Measurements from ENCODE around the gene XXYLT1.

XXYLT1 gene

GRCh38 chr3:195160908-195161434 lies 110.0 kb downstream of the XXYLT1 start:
- no peak for TF ChIP-seq CTCF (IDR thresholded peaks at IDR 0.05; ENCODE audit: insufficient read depth, low read depth, low read length, missing control alignments)
- no peak for DNase-seq (ENCODE audit: low read depth)
- H3K4me3 ChIP-seq (ENCODE audit: low read length), result no peak overlapping the region

GRCh38 chr3:195160257-195160898 lies 110.6 kb downstream of the XXYLT1 start:
- DNase-seq (ENCODE audit: low read depth), result peak; percentile 5
- H3K4me3 ChIP-seq (ENCODE audit: low read length), result no peak overlapping the region
- no peak for TF ChIP-seq CTCF (IDR thresholded peaks at IDR 0.05; ENCODE audit: insufficient read depth, low read depth, low read length, missing control alignments)

GRCh38 chr3:195159814-195160165 lies 111.2 kb downstream of the XXYLT1 start:
- no peak for TF ChIP-seq CTCF (IDR thresholded peaks at IDR 0.05; ENCODE audit: insufficient read depth, low read depth, low read length, missing control alignments)
- no peak for DNase-seq (ENCODE audit: low read depth)
- no peak overlapping the region for H3K4me3 ChIP-seq (ENCODE audit: low read length)

GRCh38 chr3:195159117-195159813 lies 111.7 kb downstream of the XXYLT1 start:
- no peak for TF ChIP-seq CTCF (IDR thresholded peaks at IDR 0.05; ENCODE audit: insufficient read depth, low read depth, low read length, missing control alignments)
- no peak overlapping the region for H3K4me3 ChIP-seq (ENCODE audit: low read length)
- DNase-seq (ENCODE audit: low read depth), result no peak

GRCh38 chr3:195156286-195156890 lies 114.6 kb downstream of the XXYLT1 start:
- TF ChIP-seq CTCF (IDR thresholded peaks at IDR 0.05; ENCODE audit: insufficient read depth, low read depth, low read length, missing control alignments), result no peak
- no peak for DNase-seq (ENCODE audit: low read depth)
- no peak overlapping the region for H3K4me3 ChIP-seq (ENCODE audit: low read length)

- DNase-seq (ENCODE audit: low read depth), result no peak
- no peak for TF ChIP-seq CTCF (IDR thresholded peaks at IDR 0.05; ENCODE audit: insufficient read depth, low read depth, low read length, missing control alignments)
- H3K4me3 ChIP-seq (ENCODE audit: low read length), result no peak overlapping the region
These were observed 115.3 kb downstream of the XXYLT1 start for GRCh38 chr3:195155570-195156241.
